ENCODE results near the gene NACC1. TPM values are rescaled to one million over a fixed set of nuclear protein-coding genes. Genes with fewer than 3 reads are reported as not detected.
A peak's percentile ranks its signal among the peaks of the same experiment; 100 is the strongest.

Gene NACC1
- total RNA-seq, 1 donor from 2014 or later: 35.5 TPM

DNA sequence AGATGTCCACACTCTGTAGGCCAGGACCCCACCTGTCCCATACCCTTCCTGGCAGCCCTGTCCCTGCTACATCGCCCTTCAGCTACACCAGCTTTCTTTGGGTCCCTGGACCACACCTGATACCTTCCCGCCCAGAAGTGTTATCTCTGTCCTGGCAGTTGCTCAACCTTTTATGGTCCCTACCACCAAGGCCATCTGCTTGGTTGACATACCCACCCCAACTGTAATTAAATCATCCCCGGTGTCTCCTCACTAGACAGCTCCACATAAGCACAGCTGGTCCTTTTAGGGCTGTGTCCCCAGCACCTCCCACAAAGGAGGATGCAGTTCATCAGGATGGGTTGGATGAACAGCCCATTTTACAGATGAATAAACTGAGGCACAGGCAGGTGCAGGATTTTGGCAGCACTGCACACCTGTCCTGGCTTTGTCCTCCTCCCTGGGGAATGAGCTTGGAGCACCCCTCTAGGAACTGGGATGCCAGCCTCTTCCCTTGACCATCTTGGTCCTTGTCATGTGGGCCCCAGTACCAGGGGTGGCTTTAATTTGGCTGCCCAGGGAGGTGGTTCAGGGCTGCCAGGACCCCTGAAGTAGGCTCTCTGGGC, 12.9 kb downstream of the NACC1 start:
- Histone ChIP-seq H3K4me1 (no peaks in the 10 kb centered on the region), H3K4me3 (no peak overlapping the region), H3K27me3 (no peaks in the 10 kb centered on the region), H3K36me3 (peaks cover 6 to 7% of the 10 kb centered on the region in 2 donors), H3K27ac (no peak overlapping the region), H3K9me3 (no peaks in the 10 kb centered on the region)
- DNase-seq (ENCODE audit: low spot score in 2 of 2): no peak
- intact Hi-C loops (cut with DNase I): no loop called here
- TF ChIP-seq, protein P1, sequence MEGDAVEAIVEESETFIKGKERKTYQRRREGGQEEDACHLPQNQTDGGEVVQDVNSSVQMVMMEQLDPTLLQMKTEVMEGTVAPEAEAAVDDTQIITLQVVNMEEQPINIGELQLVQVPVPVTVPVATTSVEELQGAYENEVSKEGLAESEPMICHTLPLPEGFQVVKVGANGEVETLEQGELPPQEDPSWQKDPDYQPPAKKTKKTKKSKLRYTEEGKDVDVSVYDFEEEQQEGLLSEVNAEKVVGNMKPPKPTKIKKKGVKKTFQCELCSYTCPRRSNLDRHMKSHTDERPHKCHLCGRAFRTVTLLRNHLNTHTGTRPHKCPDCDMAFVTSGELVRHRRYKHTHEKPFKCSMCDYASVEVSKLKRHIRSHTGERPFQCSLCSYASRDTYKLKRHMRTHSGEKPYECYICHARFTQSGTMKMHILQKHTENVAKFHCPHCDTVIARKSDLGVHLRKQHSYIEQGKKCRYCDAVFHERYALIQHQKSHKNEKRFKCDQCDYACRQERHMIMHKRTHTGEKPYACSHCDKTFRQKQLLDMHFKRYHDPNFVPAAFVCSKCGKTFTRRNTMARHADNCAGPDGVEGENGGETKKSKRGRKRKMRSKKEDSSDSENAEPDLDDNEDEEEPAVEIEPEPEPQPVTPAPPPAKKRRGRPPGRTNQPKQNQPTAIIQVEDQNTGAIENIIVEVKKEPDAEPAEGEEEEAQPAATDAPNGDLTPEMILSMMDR (IDR thresholded peaks at IDR 0.05): no peak

DNA sequence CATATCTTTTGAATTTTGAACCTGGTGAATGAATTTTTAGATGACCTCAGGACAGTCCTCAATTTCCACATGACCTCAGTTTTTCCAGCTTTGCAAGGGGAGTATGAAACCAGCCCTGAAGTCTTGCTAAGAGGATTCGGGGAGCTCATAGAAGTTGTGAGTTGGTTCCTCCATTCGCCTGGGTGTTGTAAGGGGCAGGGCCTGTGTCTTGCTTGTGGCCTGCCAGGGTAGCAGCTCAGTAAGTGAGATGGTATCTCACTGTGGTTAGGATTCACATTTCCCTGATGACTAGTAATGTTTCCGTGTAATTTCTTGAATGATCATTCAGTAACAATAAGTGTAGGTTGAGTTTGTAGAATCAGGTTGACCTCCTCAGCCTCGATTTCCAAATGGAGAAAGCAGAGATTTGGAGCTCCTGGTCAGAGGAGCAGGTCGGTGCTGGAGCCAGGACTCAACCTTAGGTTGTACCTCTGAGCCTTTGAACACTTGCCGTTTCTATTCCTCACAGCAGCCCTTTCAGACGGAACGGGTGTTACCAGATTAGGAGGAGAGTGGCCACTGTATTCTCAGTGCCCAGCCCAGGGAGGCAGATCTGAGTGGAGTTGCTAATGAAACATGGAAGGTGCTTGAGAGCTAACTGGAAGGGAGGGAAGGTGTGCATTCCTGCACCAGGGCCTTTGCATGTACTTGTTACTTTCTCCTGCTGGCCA, 14.6 kb downstream of the NACC1 start:
- no peak overlapping the region for H3K27ac ChIP-seq
- H3K36me3 ChIP-seq: peaks cover 22 to 23% of the 10 kb centered on the region in 2 donors
- no peaks in the 10 kb centered on the region for H3K27me3 ChIP-seq
- H3K4me3 ChIP-seq: no peak overlapping the region
- intact Hi-C loops (cut with DNase I): no loop called here
- TF ChIP-seq, protein P1 (IDR thresholded peaks at IDR 0.05): no peak
- no peak for DNase-seq (ENCODE audit: low spot score in 2 of 2)
- no peaks in the 10 kb centered on the region for H3K4me1 ChIP-seq
- no peaks in the 10 kb centered on the region for H3K9me3 ChIP-seq

DNA sequence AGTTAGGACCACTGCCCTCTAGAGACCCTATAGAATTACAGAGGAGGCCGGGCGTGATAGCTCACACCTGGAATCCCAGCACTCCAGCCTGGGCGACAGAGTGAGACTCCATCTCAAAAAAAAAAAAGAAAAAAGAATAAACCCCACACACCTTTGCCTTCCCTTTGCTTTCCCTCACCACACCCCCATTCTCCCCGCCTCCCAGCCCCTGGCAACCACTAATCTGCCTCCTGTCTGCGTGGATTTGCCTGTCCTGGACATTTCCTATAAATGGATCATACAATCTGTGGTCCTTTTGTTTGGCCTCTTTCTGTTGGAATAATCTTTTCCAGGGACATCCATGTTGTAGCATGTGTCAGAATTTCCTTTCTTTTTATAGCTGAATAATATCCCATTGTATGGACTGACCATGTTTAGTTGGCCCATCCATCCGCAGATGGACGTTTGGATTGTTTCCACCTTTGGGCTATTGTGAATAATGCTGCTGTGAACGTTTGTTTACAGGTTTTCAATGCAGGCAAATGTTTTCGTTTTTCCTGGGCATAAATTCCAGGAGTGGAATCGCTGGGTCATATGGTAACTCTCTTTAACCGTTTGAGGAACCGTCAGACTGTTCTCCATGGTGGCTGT, 15.3 kb downstream of the NACC1 start:
- Histone ChIP-seq H3K36me3 (peaks cover 24 to 29% of the 10 kb centered on the region in 2 donors), H3K4me3 (no peak overlapping the region), H3K27me3 (no peaks in the 10 kb centered on the region), H3K9me3 (no peaks in the 10 kb centered on the region), H3K27ac (no peak overlapping the region), H3K4me1 (no peaks in the 10 kb centered on the region)
- intact Hi-C loops (cut with DNase I): no loop called here
- TF ChIP-seq, protein P1 (IDR thresholded peaks at IDR 0.05): no peak
- no peak for DNase-seq (ENCODE audit: low spot score in 2 of 2)

DNA sequence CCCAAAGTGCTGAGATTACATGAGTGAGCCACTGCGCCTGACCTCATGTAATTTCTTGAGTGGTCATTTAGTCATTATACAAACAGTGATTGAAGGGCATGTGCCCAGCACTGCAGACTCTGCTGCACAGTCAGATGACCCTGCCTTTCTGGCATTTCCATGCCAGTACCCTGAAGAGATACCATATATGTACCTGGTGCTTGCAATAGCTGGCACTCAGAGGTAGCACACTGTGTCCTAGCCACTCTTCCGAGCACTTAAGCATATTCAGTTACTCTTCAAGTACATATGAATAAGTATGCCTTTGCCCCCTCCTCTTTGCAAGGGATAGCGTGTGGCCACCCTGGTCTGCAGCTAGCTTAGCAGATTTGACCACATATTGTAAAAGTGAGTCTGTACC, 16.6 kb downstream of the NACC1 start:
- no peak for DNase-seq (ENCODE audit: low spot score in 2 of 2)
- H3K27ac ChIP-seq: peak overlapping the region in 1 of 2 donors; percentile 33
- peaks cover 29 to 42% of the 10 kb centered on the region in 2 donors for H3K36me3 ChIP-seq
- H3K9me3 ChIP-seq: no peaks in the 10 kb centered on the region
- intact Hi-C loops (cut with DNase I): no loop called here
- H3K27me3 ChIP-seq: no peaks in the 10 kb centered on the region
- TF ChIP-seq, protein P1 (IDR thresholded peaks at IDR 0.05): no peak
- H3K4me3 ChIP-seq: no peak overlapping the region
- no peaks in the 10 kb centered on the region for H3K4me1 ChIP-seq

DNA sequence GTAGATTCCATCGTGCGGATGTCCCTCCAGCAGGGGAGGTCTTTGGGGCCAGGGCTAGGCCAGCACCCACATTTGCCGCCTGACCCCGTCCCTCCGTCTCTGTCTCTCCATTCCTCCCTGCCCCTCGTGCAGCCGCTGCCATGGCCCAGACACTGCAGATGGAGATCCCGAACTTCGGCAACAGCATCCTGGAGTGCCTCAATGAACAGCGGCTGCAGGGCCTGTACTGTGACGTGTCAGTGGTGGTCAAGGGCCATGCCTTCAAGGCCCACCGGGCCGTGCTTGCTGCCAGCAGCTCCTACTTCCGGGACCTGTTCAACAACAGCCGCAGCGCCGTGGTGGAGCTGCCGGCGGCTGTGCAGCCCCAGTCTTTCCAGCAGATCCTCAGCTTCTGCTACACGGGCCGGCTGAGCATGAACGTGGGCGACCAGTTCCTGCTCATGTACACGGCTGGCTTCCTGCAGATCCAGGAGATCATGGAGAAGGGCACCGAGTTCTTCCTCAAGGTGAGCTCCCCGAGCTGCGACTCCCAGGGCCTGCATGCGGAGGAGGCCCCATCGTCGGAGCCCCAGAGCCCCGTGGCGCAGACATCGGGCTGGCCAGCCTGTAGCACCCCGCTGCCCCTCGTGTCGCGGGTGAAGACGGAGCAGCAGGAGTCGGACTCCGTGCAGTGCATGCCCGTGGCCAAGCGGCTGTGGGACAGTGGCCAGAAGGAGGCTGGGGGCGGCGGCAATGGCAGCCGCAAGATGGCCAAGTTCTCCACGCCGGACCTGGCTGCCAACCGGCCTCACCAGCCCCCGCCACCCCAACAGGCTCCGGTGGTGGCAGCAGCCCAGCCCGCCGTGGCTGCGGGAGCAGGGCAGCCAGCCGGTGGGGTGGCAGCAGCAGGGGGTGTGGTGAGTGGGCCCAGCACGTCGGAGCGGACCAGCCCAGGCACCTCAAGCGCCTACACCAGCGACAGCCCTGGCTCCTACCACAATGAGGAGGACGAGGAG, 17.3 kb downstream of the NACC1 start:
- H3K4me3 ChIP-seq: no peak overlapping the region
- peaks cover 29 to 47% of the 10 kb centered on the region in 2 donors for H3K36me3 ChIP-seq
- TF ChIP-seq, protein P1 (IDR thresholded peaks at IDR 0.05): no peak
- no peaks in the 10 kb centered on the region for H3K27me3 ChIP-seq
- H3K4me1 ChIP-seq: no peaks in the 10 kb centered on the region
- H3K27ac ChIP-seq: peak overlapping the region in 1 of 2 donors; percentile 33
- intact Hi-C loops (cut with DNase I): no loop called here
- DNase-seq (ENCODE audit: low spot score in 2 of 2): no peak
- no peaks in the 10 kb centered on the region for H3K9me3 ChIP-seq
